Measurements from ENCODE around the gene LMLN. TPM values are rescaled to one million over a fixed set of nuclear protein-coding genes. Genes with fewer than 3 reads are reported as not detected.

The LMLN gene
- polyA plus RNA-seq, 1 donor (not counting 4 experiments of a cell fraction or from before 2014, with no cell fraction given) = 5.2 TPM

DNA sequence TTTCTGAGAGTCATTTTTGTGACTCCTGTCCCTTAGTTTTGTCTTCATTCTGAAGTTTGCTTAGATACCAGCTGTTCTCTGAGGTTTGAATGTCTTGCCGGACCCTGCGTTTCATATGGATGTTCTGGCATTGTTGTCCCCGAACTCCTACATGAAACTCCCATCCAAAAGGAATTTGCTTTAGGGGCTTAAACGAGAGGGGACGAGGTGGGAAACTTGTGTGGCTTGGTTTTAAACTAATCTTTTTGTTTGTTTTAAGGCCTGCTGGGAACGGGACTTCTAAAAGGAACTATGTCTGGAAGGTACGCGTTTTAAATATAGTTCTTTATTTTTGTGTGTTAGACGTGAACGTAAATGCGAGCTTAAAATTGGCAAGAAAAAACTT lies 9.3 kb upstream of the LMLN start:
- no peaks in the 10 kb centered on the region for H3K9me3 ChIP-seq (ENCODE audit: control insufficient read depth, low read depth, low read length)
- peak overlapping the region; percentile 96 for H3K4me2 ChIP-seq (ENCODE audit: control insufficient read depth, extremely low read depth, insufficient read depth, low read depth, low read length)
- no peaks in the 10 kb centered on the region for H3K9me1 ChIP-seq (ENCODE audit: control insufficient read depth, extremely low read depth, insufficient read depth, low read length)
- dilution Hi-C loops (cut with MboI; ENCODE audit: extremely low pct_ligation_motif_present, low sequenced_read_pairs) = no loop called here
- FAIRE-seq (no peak), DNase-seq (ENCODE audit: low read depth, low spot score) (no peak)
- H3K79me2 ChIP-seq (ENCODE audit: control insufficient read depth, insufficient read depth, low read length) = peaks cover 44% of the 10 kb centered on the region
- no peak overlapping the region for H2AFZ ChIP-seq (ENCODE audit: control insufficient read depth, low read length)
- H4K20me1 ChIP-seq (ENCODE audit: control insufficient read depth, extremely low read depth, insufficient read depth, low read length) = peaks cover 9% of the 10 kb centered on the region
- no peaks in the 10 kb centered on the region for H3K27me3 ChIP-seq (ENCODE audit: control insufficient read depth, extremely low read depth, insufficient read depth, low read length)
- H3K4me1 ChIP-seq (ENCODE audit: control insufficient read depth, extremely low read depth, insufficient read depth, low read length) = peaks cover 22% of the 10 kb centered on the region
- peaks cover 27 to 45% of the 10 kb centered on the region in 2 experiments for H3K36me3 ChIP-seq (ENCODE audit: control insufficient read depth in 2 of 2, extremely low read depth in 1 of 2, insufficient read depth in 2 of 2, low read length in 2 of 2)
- TF ChIP-seq, protein P1, sequence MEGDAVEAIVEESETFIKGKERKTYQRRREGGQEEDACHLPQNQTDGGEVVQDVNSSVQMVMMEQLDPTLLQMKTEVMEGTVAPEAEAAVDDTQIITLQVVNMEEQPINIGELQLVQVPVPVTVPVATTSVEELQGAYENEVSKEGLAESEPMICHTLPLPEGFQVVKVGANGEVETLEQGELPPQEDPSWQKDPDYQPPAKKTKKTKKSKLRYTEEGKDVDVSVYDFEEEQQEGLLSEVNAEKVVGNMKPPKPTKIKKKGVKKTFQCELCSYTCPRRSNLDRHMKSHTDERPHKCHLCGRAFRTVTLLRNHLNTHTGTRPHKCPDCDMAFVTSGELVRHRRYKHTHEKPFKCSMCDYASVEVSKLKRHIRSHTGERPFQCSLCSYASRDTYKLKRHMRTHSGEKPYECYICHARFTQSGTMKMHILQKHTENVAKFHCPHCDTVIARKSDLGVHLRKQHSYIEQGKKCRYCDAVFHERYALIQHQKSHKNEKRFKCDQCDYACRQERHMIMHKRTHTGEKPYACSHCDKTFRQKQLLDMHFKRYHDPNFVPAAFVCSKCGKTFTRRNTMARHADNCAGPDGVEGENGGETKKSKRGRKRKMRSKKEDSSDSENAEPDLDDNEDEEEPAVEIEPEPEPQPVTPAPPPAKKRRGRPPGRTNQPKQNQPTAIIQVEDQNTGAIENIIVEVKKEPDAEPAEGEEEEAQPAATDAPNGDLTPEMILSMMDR (optimal IDR thresholded peaks at IDR 0.05 in 1 of 3, IDR thresholded peaks at IDR 0.05 in 1 of 3, conservative IDR thresholded peaks at IDR 0.05 in 1 of 3; ENCODE audit: extremely low read depth in 1 of 3, insufficient read depth in 2 of 3, low read length in 3 of 3) = no peak
- no peak for TF ChIP-seq EZH2 (IDR thresholded peaks at IDR 0.05; ENCODE audit: low read length)
- H3K4me3 ChIP-seq (ENCODE audit: control insufficient read depth in 2 of 3, extremely low read depth in 1 of 3, insufficient read depth in 2 of 3, low read depth in 1 of 3, low read length in 3 of 3) = peak overlapping the region; percentile 54 to 100 (median 100)
- H3K27ac ChIP-seq (ENCODE audit: control insufficient read depth, insufficient read depth, low read length) = peak overlapping the region; percentile 99
- peak overlapping the region; percentile 99 for H3K9ac ChIP-seq (ENCODE audit: control insufficient read depth, extremely low read depth, insufficient read depth, low read length)

DNA sequence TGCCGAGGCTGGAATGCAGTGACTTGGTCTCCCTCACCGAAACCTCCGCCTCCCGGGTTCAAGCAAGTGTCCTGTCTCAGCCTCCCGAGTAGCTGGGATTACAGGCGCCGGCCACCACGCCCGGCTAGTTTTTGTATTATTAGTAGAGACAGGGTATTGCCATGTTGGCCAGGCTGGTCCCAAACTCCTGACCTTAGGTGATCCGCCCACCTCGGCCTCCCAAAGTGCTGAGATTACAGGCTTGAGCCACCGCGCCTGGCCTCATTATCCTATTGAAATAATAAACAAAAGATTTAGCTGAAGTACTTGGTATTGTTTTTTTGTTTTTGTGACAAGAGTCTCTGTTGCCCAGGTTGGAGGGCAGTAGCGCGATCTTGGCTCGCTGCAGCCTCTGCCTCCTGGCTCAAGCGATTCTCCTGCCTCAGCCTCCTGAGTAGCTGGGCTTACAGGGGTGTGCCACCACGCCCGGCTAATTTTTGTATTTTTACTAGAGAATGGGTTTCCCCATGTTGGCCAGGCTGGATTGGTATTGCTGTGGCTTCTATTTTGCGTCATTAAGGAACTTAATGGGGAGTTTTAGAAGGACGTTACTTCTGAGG lies 8.5 kb upstream of the LMLN start:
- Histone ChIP-seq H3K4me1 (ENCODE audit: control insufficient read depth, extremely low read depth, insufficient read depth, low read length) (peaks cover 22% of the 10 kb centered on the region), H3K27ac (ENCODE audit: control insufficient read depth, insufficient read depth, low read length) (peak overlapping the region; percentile 99), H3K9me3 (ENCODE audit: control insufficient read depth, low read depth, low read length) (no peaks in the 10 kb centered on the region), H3K9me1 (ENCODE audit: control insufficient read depth, extremely low read depth, insufficient read depth, low read length) (no peaks in the 10 kb centered on the region), H3K36me3 (ENCODE audit: control insufficient read depth in 2 of 2, extremely low read depth in 1 of 2, insufficient read depth in 2 of 2, low read length in 2 of 2) (peaks cover 33 to 47% of the 10 kb centered on the region in 2 experiments), H4K20me1 (ENCODE audit: control insufficient read depth, extremely low read depth, insufficient read depth, low read length) (peaks cover 9% of the 10 kb centered on the region), H3K4me2 (ENCODE audit: control insufficient read depth, extremely low read depth, insufficient read depth, low read depth, low read length) (peak overlapping the region; percentile 96), H2AFZ (ENCODE audit: control insufficient read depth, low read length) (no peak overlapping the region), H3K27me3 (ENCODE audit: control insufficient read depth, extremely low read depth, insufficient read depth, low read length) (no peaks in the 10 kb centered on the region), H3K79me2 (ENCODE audit: control insufficient read depth, insufficient read depth, low read length) (peaks cover 44% of the 10 kb centered on the region), H3K4me3 (ENCODE audit: control insufficient read depth in 2 of 3, extremely low read depth in 1 of 3, insufficient read depth in 2 of 3, low read depth in 1 of 3, low read length in 3 of 3) (peak overlapping the region; percentile 54 to 100 (median 100)), H3K9ac (ENCODE audit: control insufficient read depth, extremely low read depth, insufficient read depth, low read length) (peak overlapping the region; percentile 99)
- no peak for TF ChIP-seq EZH2 (IDR thresholded peaks at IDR 0.05; ENCODE audit: low read length)
- TF ChIP-seq, protein P1 (optimal IDR thresholded peaks at IDR 0.05 in 1 of 3, IDR thresholded peaks at IDR 0.05 in 1 of 3, conservative IDR thresholded peaks at IDR 0.05 in 1 of 3; ENCODE audit: extremely low read depth in 1 of 3, insufficient read depth in 2 of 3, low read length in 3 of 3) = no peak
- DNase-seq (ENCODE audit: low read depth, low spot score) (no peak), FAIRE-seq (no peak)
- dilution Hi-C loops (cut with MboI; ENCODE audit: extremely low pct_ligation_motif_present, low sequenced_read_pairs) = no loop called here

Data from keratinocyte (primary cell).